Astrocyte of the cerebellum (primary cell): ENCODE data around the gene RAB37.

Experiments used
- DNase-seq: peaks from one replicate; pipeline ENCODE4 v3.0.0-alpha.2; 2011; ENCODE audit warnings: low read depth
- H3K4me3 ChIP-seq: 2 replicates; pipeline ENCODE4 v1.5.1; 2011; ENCODE audit warnings: mild to moderate bottlenecking, low read depth, low read length, moderate library complexity
- CTCF ChIP-seq: IDR thresholded peaks from 2 replicates; pipeline ENCODE4 v1.5.1; 2012; ENCODE audit warnings: low read length, low read depth, moderate library complexity, mild to moderate bottlenecking; ENCODE audit errors: missing control alignments
- in situ Hi-C: cut with HindIII; loops from 2 replicates; pipeline ENCODE4 v1.10.0; 2017; ENCODE audit warnings: low sequenced_read_pairs

RAB37 gene

GRCh38 chr17:74778960-74779359, 41.9 kb downstream of the RAB37 start:
- TF ChIP-seq CTCF = no peak
- in situ Hi-C loops = no loop called here
- no peak overlapping the region for H3K4me3 ChIP-seq
- DNase-seq = no peak

DNA sequence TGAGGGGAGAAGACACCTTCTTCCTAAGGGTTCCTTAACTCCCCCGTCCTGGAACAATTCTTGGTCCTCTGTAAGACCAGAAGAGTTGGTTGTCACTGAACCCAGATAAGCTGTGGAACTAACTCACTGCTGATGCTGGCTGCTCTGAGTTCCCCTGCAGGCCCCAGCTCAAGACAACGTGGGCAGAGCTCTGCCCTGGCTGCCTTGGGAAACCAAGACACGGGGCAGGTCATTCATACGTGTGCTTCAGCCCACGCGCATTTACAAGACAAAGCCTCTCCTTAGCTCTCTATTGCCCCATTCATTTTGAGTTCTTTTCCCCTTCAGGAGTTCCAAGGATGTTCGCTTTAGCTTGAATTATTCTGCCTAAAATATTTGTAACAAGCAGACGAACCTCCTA, 42.4 kb downstream of the RAB37 start:
- TF ChIP-seq CTCF = no peak
- in situ Hi-C loops = no loop called here
- H3K4me3 ChIP-seq = no peak overlapping the region
- DNase-seq = no peak

GRCh38 chr17:74779948-74780400, 42.9 kb downstream of the RAB37 start:
- in situ Hi-C loops = no loop called here
- DNase-seq = no peak
- H3K4me3 ChIP-seq = no peak overlapping the region
- no peak for TF ChIP-seq CTCF

DNA sequence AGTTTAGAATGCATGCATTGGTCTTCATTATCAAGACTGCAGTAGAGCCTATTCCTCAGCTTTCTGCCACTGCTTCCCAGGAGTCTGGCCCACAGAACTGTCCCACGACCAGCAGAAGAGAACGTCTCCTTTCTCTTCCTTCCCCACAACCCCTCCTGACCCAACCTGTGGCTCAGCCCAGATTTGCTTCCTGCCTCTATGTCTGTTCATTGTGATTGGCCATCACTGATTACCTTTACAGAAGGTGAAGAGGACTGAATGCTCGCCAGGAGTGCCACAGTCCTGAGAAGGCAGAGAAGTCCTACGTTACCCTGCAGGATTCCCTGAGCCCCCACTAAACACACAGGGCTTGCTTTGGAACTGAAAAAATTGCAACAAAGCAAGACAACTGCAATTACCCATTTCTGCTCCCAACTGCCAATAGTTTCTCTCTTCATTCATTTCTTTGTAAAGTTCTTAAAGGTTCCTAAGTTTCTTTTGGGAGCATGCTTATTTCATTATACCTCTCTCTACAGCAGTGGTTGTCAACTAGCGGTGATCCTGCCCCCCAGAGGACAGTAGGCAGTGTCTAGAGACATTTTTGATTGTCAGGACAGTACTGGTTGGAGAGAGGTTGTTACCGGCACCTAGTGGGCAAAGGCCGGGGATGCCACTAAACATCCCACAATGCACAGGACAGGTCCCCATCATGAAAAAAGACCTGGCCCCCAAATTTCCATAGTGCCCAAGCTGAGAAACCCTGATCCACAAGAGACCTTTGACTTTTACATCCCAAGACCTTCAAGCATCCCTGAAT, 43.6 kb downstream of the RAB37 start:
- DNase-seq = no peak
- no peak overlapping the region for H3K4me3 ChIP-seq
- peak; percentile 34 for TF ChIP-seq CTCF
- in situ Hi-C loops = no loop called here

- no peak for TF ChIP-seq CTCF
- no peak for DNase-seq
- no peak overlapping the region for H3K4me3 ChIP-seq
- in situ Hi-C loops = no loop called here
These were observed 45.5 kb downstream of the RAB37 start for GRCh38 chr17:74782571-74782970.

DNA sequence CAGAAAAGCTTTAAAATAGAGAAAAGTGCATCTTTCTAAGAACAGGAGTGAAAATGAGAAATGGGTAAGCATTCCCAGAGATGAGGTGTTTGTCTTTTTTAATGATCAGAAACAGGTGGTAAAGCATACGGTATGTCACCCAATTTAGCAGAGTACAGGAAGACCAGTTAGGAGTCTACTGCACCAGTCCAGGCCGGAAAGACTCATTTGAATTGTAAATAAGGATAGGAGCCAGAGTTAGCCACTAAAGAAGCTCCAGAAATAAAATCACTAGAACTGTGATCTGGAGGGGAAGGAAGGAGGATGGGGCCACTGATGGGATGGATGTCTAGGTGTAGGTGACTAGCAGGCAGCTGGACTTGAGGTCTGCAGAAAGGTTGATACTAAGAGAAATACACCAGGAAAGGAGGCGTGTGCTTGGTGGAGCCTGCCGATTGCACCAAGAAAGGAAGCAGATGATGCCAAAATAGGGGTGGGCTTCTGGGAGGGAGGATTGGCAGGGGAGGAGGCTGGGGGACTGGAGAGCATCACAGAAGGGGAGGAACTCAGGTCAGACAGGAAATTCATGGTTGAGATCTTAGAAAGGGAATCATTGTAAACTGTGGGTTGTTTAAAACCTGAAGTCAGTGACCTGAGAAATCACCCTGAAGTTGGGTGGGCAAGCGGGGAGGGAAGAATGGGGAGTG, 47.2 kb downstream of the RAB37 start:
- H3K4me3 ChIP-seq = no peak overlapping the region
- no peak for DNase-seq
- in situ Hi-C loops = no loop called here
- no peak for TF ChIP-seq CTCF
